SK-N-SH (cell line): ENCODE data around the gene ESRRA. TPM values are rescaled to one million over a fixed set of nuclear protein-coding genes. Genes with fewer than 3 reads are reported as not detected.

Source experiments
- CTCF ChIA-PET: fragments of 300-600, 350-600 bp; formaldehyde crosslinking; extraction: SDS; loops from one replicate; lab custom pipeline; 2021; lab: Yijun Ruan, JAX
- POLR2A ChIA-PET: fragments of 350-600 bp; sonication (Branson Sonifier 250); formaldehyde crosslinking; extraction: SDS; loops from one replicate; lab custom pipeline; 2020; ENCODE audit warnings: antibody characterized with exemption, inconsistent platforms; lab: Yijun Ruan, JAX
- DNase-seq: peaks from one replicate; pipeline ENCODE4 v3.0.0; 2012
- H2AFZ ChIP-seq: fragments of 200-600 bp; sonication (generic); 2 replicates; pipeline ENCODE4 v1.8.1; 2016; ENCODE audit warnings: antibody characterized with exemption, mild to moderate bottlenecking, low read depth
- H3F3A ChIP-seq: fragments of 200-600 bp; sonication (generic); replicated peaks from 2 replicates; pipeline ENCODE3; 2016; ENCODE audit warnings: antibody characterized with exemption, mild to moderate bottlenecking; ENCODE audit not compliant: insufficient read depth
- H3K27ac ChIP-seq, 2 experiments: fragments of 200-500 bp in 1 of 2; fragments of 200-600 bp in 1 of 2; sonication (Bioruptor generic) in 1 of 2; sonication (generic), shearing (Covaris generic) in 1 of 2; 2 replicates each; pipeline versions ENCODE4 v1.5.1 to v1.6.1; 2014 to 2016; ENCODE audit warnings: low read depth in 2 of 2, inconsistent platforms in 1 of 2, low read length in 1 of 2, mild to moderate bottlenecking in 1 of 2, mixed read lengths in 1 of 2
- H3K27me3 ChIP-seq: fragments of 200-600 bp; sonication (generic), shearing (Covaris generic); 2 replicates; pipeline ENCODE4 v1.6.1; 2016; ENCODE audit warnings: mixed run types; ENCODE audit not compliant: insufficient read depth
- H3K36me3 ChIP-seq, 2 experiments: fragments of 200-500 bp in 1 of 2; fragments of 200-600 bp in 1 of 2; sonication (Bioruptor generic) in 1 of 2; sonication (generic) in 1 of 2; replicated peaks in 1 of 2; 2 replicates each; pipeline versions ENCODE3 to v1.5.1; 2014 to 2016; ENCODE audit warnings: low read length in 1 of 2, mild to moderate bottlenecking in 1 of 2; ENCODE audit not compliant: insufficient read depth in 2 of 2, control insufficient read depth in 1 of 2
- H3K4me1 ChIP-seq, 2 experiments: fragments of 200-500 bp in 1 of 2; fragments of 200-600 bp in 1 of 2; sonication (Bioruptor generic) in 1 of 2; sonication (generic), shearing (Covaris generic) in 1 of 2; 2 replicates each; pipeline versions ENCODE4 v1.5.1 to v1.6.1; 2014 to 2016; ENCODE audit warnings: low read depth in 1 of 2, low read length in 1 of 2, mixed run types in 1 of 2; ENCODE audit not compliant: insufficient read depth in 2 of 2, control insufficient read depth in 1 of 2
- H3K4me2 ChIP-seq: fragments of 200-600 bp; sonication (generic), shearing (Covaris generic); 2 replicates; pipeline ENCODE4 v1.6.1; 2017; ENCODE audit warnings: mixed run types
- H3K4me3 ChIP-seq, 2 experiments: fragments of 200-500 bp in 1 of 2; fragments of 200-600 bp in 1 of 2; sonication (Bioruptor generic) in 1 of 2; sonication (generic), shearing (Covaris generic) in 1 of 2; 2 replicates each; pipeline versions ENCODE4 v1.5.1 to v1.8.1; 2014 to 2016; ENCODE audit warnings: low read depth in 2 of 2, inconsistent platforms in 1 of 2, low read length in 1 of 2, mild to moderate bottlenecking in 1 of 2, mixed read lengths in 1 of 2, moderate library complexity in 1 of 2
- H3K79me2 ChIP-seq: fragments of 200-600 bp; sonication (generic); 2 replicates; pipeline ENCODE4 v1.8.1; 2017; ENCODE audit warnings: mild to moderate bottlenecking; ENCODE audit not compliant: insufficient read depth
- H3K9ac ChIP-seq: fragments of 200-600 bp; sonication (generic); 2 replicates; pipeline ENCODE4 v1.6.1; 2017; ENCODE audit warnings: mixed run types
- H3K9me2 ChIP-seq: fragments of 200-600 bp; sonication (generic); 2 replicates; pipeline ENCODE4 v1.6.1; 2017; ENCODE audit warnings: mixed run types
- H3K9me3 ChIP-seq: fragments of 200-600 bp; sonication (generic); 2 replicates; pipeline ENCODE4 v1.6.1; 2017; ENCODE audit warnings: mixed run types, mild to moderate bottlenecking, moderate library complexity
- H4K20me1 ChIP-seq: fragments of 200-600 bp; sonication (generic); 2 replicates; pipeline ENCODE4 v1.6.1; 2017; ENCODE audit warnings: mild to moderate bottlenecking, mixed run types; ENCODE audit not compliant: insufficient read depth
- CHD2 ChIP-seq: fragments of 150-350 bp; IDR thresholded peaks from 2 replicates; pipeline ENCODE4 v1.6.1; 2018; ENCODE audit warnings: low read length; ENCODE audit not compliant: partially characterized antibody
- EP300 ChIP-seq, 2 experiments: IDR thresholded peaks; 2 replicates each; pipeline versions ENCODE4 v1.4.0 to v1.6.1; 2012; ENCODE audit warnings: borderline replicate concordance in 1 of 2, low read depth in 1 of 2, low read length in 1 of 2
- EZH2phosphoT487 ChIP-seq: fragments of 200-600 bp; sonication (generic); IDR thresholded peaks from 2 replicates; pipeline ENCODE4 v1.6.1; 2017; ENCODE audit warnings: low read depth, mixed run types, mild to moderate bottlenecking, antibody characterized with exemption, moderate library complexity, borderline replicate concordance
- GABPA ChIP-seq: IDR thresholded peaks from 2 replicates; pipeline ENCODE4 v1.4.0; 2012; ENCODE audit warnings: low read depth, mild to moderate bottlenecking
- GATA2 ChIP-seq: sonication (generic); formaldehyde crosslinking; IDR thresholded peaks from 2 replicates; pipeline ENCODE4 v1.5.0; 2020; ENCODE audit warnings: mild to moderate bottlenecking, missing genetic modification reagents
- JUND ChIP-seq: IDR thresholded peaks from 2 replicates; pipeline ENCODE4 v1.4.0; 2012
- MEF2A ChIP-seq: IDR thresholded peaks from 2 replicates; pipeline ENCODE4 v1.4.0; 2012; ENCODE audit warnings: low read depth, borderline replicate concordance
- MXI1 ChIP-seq: IDR thresholded peaks from 2 replicates; pipeline ENCODE4 v1.6.1; 2012; ENCODE audit warnings: mild to moderate bottlenecking, low read depth, low read length, improper control_type of control experiment
- NFIC ChIP-seq: IDR thresholded peaks from 2 replicates; pipeline ENCODE4 v1.4.0; 2012; ENCODE audit warnings: borderline replicate concordance
- NRF1 ChIP-seq: IDR thresholded peaks from 2 replicates; pipeline ENCODE4 v1.6.1; 2012; ENCODE audit warnings: low read depth, mild to moderate bottlenecking, low read length
- POLR2AphosphoS5 ChIP-seq: IDR thresholded peaks from 2 replicates; pipeline ENCODE4 v1.6.1; 2012; ENCODE audit warnings: low read depth, low read length
- RAD21 ChIP-seq: IDR thresholded peaks from 2 replicates; pipeline ENCODE4 v1.6.1; 2012; ENCODE audit warnings: mild to moderate bottlenecking, low read length
- RFX5 ChIP-seq: IDR thresholded peaks from 2 replicates; pipeline ENCODE4 v1.6.1; 2012; ENCODE audit warnings: mild to moderate bottlenecking, improper control_type of control experiment, low read length
- SMC3 ChIP-seq: IDR thresholded peaks from 2 replicates; pipeline ENCODE4 v1.6.1; 2012; ENCODE audit warnings: low read depth, low read length, improper control_type of control experiment
- TAF1 ChIP-seq: IDR thresholded peaks from 2 replicates; pipeline ENCODE4 v1.6.1; 2012; ENCODE audit warnings: low read depth, mild to moderate bottlenecking, low read length, moderate library complexity, borderline replicate concordance
- TEAD4 ChIP-seq: IDR thresholded peaks from 2 replicates; pipeline ENCODE4 v1.4.0; 2012; ENCODE audit warnings: mild to moderate bottlenecking, borderline replicate concordance; ENCODE audit not compliant: insufficient read depth
- YY1 ChIP-seq: IDR thresholded peaks from 2 replicates; pipeline ENCODE4 v1.4.0; 2012; ENCODE audit warnings: low read depth, mild to moderate bottlenecking
- WGBS: methylation state at CpG from one replicate; pipeline ENCODE4 v1.1.6; 2017; ENCODE audit warnings: low lambda C conversion rate; 5-methylcytosine and 5-hydroxymethylcytosine counted together
- polyA plus RNA-seq, 3 experiments: library from polyadenylated mRNA; depleted of rRNA; stranded (reverse); fragments of >200 nt; gene quantifications; 2 replicates each; pipeline ENCODE4 v1.2.3, GENCODE V29; 2012
- TF ChIP-seq, protein P1 (sequence below): IDR thresholded peaks from 2 replicates; pipeline ENCODE4 v1.4.0; 2012; ENCODE audit warnings: low read depth, borderline replicate concordance
- TF ChIP-seq, protein P2 (sequence below): IDR thresholded peaks from 2 replicates; pipeline ENCODE4 v1.4.0; 2012; ENCODE audit warnings: low read depth, borderline replicate concordance
- TF ChIP-seq, protein P3 (sequence below): fragments of 150-350 bp; IDR thresholded peaks from 2 replicates; pipeline ENCODE4 v1.6.1; 2016; ENCODE audit warnings: mild to moderate bottlenecking, low read depth, low read length
- TF ChIP-seq, protein P4 (sequence below): fragments of 150-350 bp; IDR thresholded peaks from 2 replicates; pipeline ENCODE4 v1.6.1; 2017; ENCODE audit warnings: antibody characterized with exemption, low read length, low read depth, borderline replicate concordance

ESRRA gene
- polyA plus RNA-seq, 1 of the 3 experiments (the other 2 are of a cell fraction): 27.8 TPM

DNA sequence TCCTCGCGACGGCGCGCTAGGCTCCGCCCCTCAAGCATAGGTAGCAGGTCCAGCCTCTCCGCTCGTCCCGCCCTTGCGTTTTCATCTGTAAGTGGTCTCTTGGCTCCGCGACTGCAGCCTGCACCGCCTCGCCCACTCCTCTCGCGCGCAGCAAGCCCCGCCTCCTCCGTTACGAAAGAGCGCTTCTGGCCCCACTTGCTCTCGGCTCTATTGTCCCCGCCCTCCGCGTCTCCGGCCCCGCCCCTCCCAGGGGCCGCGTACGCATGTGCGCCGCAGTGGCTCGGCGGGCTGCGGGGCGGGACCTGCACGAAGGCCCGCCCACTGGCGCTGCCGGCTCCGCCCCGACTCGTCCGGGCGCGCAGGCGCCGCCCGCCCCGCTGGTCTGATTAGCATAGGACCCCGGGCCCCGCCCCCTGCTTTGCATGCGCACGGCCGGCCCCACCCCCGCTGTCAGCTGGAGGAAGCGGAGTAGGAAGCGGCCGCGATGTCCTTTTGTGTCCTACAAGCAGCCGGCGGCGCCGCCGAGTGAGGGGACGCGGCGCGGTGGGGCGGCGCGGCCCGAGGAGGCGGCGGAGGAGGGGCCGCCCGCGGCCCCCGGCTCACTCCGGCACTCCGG, at the start of gene ESRRA (continued):
- TF ChIP-seq, protein P1, sequence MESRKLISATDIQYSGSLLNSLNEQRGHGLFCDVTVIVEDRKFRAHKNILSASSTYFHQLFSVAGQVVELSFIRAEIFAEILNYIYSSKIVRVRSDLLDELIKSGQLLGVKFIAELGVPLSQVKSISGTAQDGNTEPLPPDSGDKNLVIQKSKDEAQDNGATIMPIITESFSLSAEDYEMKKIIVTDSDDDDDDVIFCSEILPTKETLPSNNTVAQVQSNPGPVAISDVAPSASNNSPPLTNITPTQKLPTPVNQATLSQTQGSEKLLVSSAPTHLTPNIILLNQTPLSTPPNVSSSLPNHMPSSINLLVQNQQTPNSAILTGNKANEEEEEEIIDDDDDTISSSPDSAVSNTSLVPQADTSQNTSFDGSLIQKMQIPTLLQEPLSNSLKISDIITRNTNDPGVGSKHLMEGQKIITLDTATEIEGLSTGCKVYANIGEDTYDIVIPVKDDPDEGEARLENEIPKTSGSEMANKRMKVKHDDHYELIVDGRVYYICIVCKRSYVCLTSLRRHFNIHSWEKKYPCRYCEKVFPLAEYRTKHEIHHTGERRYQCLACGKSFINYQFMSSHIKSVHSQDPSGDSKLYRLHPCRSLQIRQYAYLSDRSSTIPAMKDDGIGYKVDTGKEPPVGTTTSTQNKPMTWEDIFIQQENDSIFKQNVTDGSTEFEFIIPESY: no peak
- TF ChIP-seq MXI1: peak; percentile 52; the same call in 1 of the 2 replicates
- no peak for TF ChIP-seq RAD21
- TF ChIP-seq TAF1: 0 out of 2 replicates have a peak, but pooled peaks have one; percentile 6
- TF ChIP-seq YY1: no peak
- peak; percentile 30 for TF ChIP-seq CHD2
- TF ChIP-seq, protein P2, sequence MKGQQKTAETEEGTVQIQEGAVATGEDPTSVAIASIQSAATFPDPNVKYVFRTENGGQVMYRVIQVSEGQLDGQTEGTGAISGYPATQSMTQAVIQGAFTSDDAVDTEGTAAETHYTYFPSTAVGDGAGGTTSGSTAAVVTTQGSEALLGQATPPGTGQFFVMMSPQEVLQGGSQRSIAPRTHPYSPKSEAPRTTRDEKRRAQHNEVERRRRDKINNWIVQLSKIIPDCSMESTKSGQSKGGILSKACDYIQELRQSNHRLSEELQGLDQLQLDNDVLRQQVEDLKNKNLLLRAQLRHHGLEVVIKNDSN: no peak
- no peak for TF ChIP-seq NFIC
- TF ChIP-seq, all 33 proteins: peak for 6

DNA sequence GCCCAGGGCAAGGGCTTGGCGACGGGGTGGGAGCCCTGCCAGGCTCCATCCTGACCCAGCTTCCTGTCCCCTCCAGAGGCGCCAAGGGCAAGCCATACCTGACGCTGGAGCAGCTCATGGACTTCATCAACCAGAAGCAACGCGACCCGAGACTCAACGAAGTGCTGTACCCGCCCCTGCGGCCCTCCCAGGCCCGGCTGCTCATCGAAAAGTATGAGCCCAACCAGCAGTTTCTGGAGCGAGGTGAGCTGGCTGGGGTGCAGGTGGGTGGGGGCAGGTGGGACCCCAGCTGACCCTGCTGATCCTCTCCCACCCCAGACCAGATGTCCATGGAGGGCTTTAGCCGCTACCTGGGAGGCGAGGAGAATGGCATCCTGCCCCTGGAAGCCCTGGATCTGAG, 49.0 kb upstream of the ESRRA start:
- TF ChIP-seq GABPA (no peak), JUND (no peak), SMC3 (no peak), POLR2AphosphoS5 (no peak), YY1 (no peak), RAD21 (no peak), NRF1 (no peak), GATA2 (CRISPR knock-in tag) (no peak), TAF1 (no peak), TEAD4 (no peak), MEF2A (no peak), RFX5 (no peak), NFIC (no peak), MXI1 (no peak), EZH2phosphoT487 (no peak), CHD2 (no peak), EP300 (IDR thresholded peaks at IDR 0.05; ENCODE audit: borderline replicate concordance in 1 of 2, low read depth in 1 of 2, low read length in 1 of 2) (no peak)
- TF ChIP-seq, protein P3, sequence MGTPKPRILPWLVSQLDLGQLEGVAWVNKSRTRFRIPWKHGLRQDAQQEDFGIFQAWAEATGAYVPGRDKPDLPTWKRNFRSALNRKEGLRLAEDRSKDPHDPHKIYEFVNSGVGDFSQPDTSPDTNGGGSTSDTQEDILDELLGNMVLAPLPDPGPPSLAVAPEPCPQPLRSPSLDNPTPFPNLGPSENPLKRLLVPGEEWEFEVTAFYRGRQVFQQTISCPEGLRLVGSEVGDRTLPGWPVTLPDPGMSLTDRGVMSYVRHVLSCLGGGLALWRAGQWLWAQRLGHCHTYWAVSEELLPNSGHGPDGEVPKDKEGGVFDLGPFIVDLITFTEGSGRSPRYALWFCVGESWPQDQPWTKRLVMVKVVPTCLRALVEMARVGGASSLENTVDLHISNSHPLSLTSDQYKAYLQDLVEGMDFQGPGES: no peak
- TF ChIP-seq, protein P1: no peak
- TF ChIP-seq, protein P4, sequence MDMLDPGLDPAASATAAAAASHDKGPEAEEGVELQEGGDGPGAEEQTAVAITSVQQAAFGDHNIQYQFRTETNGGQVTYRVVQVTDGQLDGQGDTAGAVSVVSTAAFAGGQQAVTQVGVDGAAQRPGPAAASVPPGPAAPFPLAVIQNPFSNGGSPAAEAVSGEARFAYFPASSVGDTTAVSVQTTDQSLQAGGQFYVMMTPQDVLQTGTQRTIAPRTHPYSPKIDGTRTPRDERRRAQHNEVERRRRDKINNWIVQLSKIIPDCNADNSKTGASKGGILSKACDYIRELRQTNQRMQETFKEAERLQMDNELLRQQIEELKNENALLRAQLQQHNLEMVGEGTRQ: no peak
- no peak overlapping the region for H3K4me3 ChIP-seq
- peaks cover 10 to 16% of the 10 kb centered on the region in 2 experiments; a peak in 2 of 4 replicates for H3K4me1 ChIP-seq
- H3F3A ChIP-seq: peaks cover 3% of the 10 kb centered on the region
- H4K20me1 ChIP-seq: peaks cover 14% of the 10 kb centered on the region
- H3K36me3 ChIP-seq: peaks cover 22 to 34% of the 10 kb centered on the region in 2 experiments
- H3K4me2 ChIP-seq: no peak overlapping the region
- H3K27ac ChIP-seq: no peak overlapping the region
- no peak overlapping the region for H3K9ac ChIP-seq
- DNase-seq: peak; percentile 19
- H3K27me3 ChIP-seq: no peaks in the 10 kb centered on the region
- no peaks in the 10 kb centered on the region for H3K9me3 ChIP-seq
- ChIA-PET CTCF (no interaction called here), POLR2A (no interaction called here)
- no peak overlapping the region for H2AFZ ChIP-seq
- no peaks in the 10 kb centered on the region for H3K9me2 ChIP-seq
- peaks cover 30% of the 10 kb centered on the region for H3K79me2 ChIP-seq
- WGBS: 99% methylated on average over 9 of the region's 15 CpGs
